Hematopoietic multipotent progenitor cell treated with erythropoietin and hydrocortisone succinate and interleukin-3 and kit ligand, for 8 days (in vitro differentiated cells): ENCODE data around the gene MAPK1.
"Not testable (repeated sequence)": the region's sequence is repeated elsewhere in the genome, so short reads cannot be mapped to it uniquely, and the experiment has no call there.

Experiments used
- DNase-seq: peaks from one replicate; pipeline ENCODE4 v3.0.0-alpha.2; 2015

MAPK1 gene

GRCh38 chr22:21881841-21882753 lies 14.7 kb upstream of the MAPK1 start:
- DNase-seq, result no peak

GRCh38 chr22:21876486-21877176 lies 9.2 kb upstream of the MAPK1 start:
- no peak for DNase-seq

- not testable (repeated sequence) for DNase-seq
Measured at GRCh38 chr22:21874953-21875352, 7.5 kb upstream of the MAPK1 start.

- DNase-seq, result no peak
Measured at GRCh38 chr22:21873619-21874018, 6.2 kb upstream of the MAPK1 start.

GRCh38 chr22:21872741-21873140 lies 5.3 kb upstream of the MAPK1 start:
- DNase-seq, result not testable (repeated sequence)

- DNase-seq, result no peak
Measured at GRCh38 chr22:21868651-21869050, 1.2 kb upstream of the MAPK1 start.

- peak; percentile 32 for DNase-seq
Measured at GRCh38 chr22:21866833-21867527, 465 bp downstream of the MAPK1 start.

- DNase-seq, result peak; percentile 61
Measured at GRCh38 chr22:21865041-21865440, 2.4 kb downstream of the MAPK1 start.

- DNase-seq, result no peak
Measured at GRCh38 chr22:21862386-21863245, 4.8 kb downstream of the MAPK1 start.

- no peak for DNase-seq
Measured at GRCh38 chr22:21861851-21862250, 5.6 kb downstream of the MAPK1 start.

- DNase-seq, result no peak
Measured at GRCh38 chr22:21861264-21861848, 6.1 kb downstream of the MAPK1 start.

- DNase-seq, result no peak
Measured at GRCh38 chr22:21860491-21861039, 6.9 kb downstream of the MAPK1 start.

GRCh38 chr22:21858025-21858764 lies 9.2 kb downstream of the MAPK1 start:
- no peak for DNase-seq

GRCh38 chr22:21857481-21857914 lies 9.9 kb downstream of the MAPK1 start:
- no peak for DNase-seq

- no peak for DNase-seq
Measured at GRCh38 chr22:21856868-21857267, 10.6 kb downstream of the MAPK1 start.

GRCh38 chr22:21856197-21856596 lies 11.2 kb downstream of the MAPK1 start:
- DNase-seq, result no peak

GRCh38 chr22:21855676-21856075 lies 11.8 kb downstream of the MAPK1 start:
- DNase-seq, result no peak

GRCh38 chr22:21850660-21851059 lies 16.8 kb downstream of the MAPK1 start:
- DNase-seq, result no peak

GRCh38 chr22:21849489-21849888 lies 18.0 kb downstream of the MAPK1 start:
- no peak for DNase-seq

- DNase-seq, result not testable (repeated sequence)
Measured at GRCh38 chr22:21848057-21848456, 19.4 kb downstream of the MAPK1 start.
